ENCODE data around the gene DOK7. TPM values are rescaled to one million over a fixed set of nuclear protein-coding genes. Genes with fewer than 3 reads are reported as not detected.
A peak's percentile ranks its signal among the peaks of the same experiment; 100 is the strongest.

Gene DOK7
- total RNA-seq, 1 donor from 2014 or later, result 2.4 TPM

DNA sequence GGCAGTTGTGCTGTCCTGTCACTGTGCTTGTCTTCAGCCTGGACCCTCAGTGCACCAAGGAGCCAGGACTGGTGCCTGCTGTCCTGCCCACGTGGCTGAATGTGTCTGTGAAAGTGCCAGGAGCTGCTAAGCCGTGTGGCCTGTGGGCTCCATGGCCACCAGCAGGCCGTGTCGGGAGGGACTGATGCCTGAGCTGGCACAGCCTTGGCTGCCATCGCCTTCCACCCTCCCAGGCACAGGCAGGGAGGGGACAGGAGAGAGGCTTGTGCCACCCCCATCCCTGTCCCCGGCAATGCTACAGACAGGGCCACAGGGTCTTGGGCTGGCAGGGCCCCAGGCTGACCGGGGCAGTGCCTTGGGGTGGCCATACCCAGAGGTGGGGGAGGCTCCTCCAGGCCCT is 24.8 kb downstream of the DOK7 start:
- DNase-seq (ENCODE audit: low spot score), result no peak

DNA sequence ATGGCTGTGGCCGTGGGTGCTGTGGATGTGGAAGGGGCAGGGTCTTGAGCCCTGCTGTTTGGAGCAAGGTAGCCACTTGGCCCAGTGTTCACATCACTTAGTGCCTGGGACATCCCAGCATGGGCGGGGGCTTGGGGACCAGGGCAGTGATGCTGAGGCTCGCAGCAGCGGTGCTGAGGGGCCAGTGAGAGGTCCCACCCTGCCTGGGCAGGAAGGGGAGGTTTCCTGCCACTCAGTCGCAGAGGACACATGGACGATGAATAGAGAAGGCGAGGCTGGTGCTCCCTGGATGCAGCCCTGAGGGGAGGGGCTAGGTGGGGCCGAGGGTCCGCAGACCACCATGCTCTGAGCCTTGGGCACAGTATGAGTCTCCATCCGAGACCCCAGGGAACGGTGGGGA is 25.7 kb downstream of the DOK7 start:
- no peak for DNase-seq (ENCODE audit: low spot score)

DNA sequence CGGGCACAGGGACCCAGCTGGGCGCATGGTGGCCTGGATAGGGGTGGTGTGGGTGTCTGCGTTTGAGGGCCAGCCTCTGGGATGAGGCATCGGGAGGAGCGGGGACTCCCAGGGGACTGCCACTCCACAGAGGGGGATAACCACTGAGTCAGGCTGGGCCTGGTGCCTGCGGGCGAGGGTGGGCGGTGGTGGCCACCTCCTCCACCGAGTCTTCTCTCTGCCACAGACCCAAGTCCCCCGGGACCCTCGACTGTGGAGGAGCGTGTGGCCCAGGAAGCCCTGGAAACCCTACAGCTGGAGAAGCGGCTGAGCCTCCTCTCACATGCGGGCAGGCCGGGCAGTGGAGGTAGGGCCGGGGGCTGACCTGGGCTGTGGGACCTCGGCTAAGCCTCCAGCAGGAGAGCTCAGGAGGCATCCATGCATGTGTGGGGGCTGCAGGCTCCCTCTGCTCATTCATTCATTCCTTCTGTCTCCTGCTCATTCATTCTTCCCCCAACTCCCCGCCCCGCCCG is 26.4 kb downstream of the DOK7 start:
- no peak for DNase-seq (ENCODE audit: low spot score)

DNA sequence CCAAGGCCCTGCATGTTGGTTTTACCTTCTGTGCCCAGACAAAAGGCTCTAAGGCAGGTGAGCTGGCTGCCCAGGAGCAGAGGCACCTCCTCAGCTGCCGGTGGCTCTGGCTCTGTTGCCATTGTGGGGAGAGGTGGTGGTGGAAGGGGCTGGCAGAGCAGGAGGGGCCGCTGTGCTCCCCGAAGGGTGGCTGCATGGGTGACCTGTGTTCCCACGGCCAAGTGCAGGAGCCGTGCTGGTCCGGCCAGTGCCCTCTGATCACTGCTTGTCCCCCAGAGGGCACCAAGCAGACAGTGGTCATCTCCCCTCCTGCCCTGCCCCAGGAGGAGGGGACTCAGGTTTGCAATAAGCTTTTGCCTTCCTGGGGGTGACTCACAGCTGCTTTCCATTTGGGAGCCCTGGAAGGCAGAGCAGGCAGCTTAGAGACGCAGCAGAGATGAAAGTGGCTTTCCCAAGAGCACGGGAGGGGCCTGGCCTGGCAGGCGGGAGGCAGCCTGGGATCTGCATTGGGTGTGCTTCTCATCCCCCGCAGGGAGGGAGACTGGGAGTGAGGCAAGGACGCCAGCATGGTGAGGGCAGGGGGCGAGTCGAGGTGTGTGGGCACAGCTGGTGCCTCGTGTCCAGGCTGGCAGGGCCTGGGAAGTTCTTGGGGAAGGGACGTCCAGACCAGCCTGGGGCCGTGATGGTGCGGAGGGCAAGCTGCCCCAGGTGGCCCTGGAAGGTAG is 28.7 kb downstream of the DOK7 start:
- DNase-seq (ENCODE audit: low spot score), result peak; percentile 74

DNA sequence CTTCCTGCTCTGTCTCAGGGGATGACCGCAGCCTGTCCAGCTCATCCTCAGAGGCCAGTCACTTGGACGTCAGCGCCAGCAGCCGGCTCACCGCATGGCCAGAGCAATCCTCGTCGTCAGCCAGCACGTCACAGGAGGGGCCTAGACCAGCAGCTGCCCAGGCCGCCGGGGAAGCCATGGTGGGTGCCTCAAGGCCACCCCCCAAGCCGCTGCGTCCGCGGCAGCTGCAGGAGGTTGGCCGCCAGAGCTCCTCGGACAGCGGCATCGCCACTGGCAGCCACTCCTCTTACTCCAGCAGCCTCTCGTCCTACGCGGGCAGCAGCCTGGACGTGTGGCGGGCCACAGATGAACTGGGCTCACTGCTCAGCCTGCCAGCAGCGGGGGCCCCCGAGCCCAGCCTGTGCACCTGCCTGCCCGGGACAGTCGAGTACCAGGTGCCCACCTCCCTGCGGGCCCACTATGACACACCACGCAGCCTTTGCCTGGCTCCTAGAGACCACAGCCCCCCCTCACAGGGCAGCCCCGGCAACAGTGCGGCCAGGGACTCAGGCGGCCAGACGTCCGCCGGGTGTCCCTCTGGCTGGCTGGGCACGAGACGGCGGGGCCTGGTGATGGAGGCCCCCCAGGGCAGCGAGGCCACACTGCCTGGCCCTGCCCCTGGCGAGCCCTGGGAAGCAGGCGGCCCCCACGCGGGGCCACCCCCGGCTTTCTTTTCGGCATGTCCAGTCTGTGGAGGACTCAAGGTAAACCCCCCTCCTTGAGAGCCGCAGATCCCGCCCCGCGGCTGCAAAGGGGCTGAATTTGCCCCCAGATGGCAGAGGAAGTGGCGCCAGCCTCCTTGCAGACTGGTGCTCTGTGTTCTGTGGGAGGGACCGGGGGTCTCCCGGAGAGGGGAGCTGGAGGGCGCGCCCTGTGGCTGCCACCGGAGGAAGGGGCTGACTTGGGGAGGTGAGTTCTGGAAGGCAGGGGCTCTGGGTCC is 29.9 kb downstream of the DOK7 start:
- no peak for DNase-seq (ENCODE audit: low spot score)

DNA sequence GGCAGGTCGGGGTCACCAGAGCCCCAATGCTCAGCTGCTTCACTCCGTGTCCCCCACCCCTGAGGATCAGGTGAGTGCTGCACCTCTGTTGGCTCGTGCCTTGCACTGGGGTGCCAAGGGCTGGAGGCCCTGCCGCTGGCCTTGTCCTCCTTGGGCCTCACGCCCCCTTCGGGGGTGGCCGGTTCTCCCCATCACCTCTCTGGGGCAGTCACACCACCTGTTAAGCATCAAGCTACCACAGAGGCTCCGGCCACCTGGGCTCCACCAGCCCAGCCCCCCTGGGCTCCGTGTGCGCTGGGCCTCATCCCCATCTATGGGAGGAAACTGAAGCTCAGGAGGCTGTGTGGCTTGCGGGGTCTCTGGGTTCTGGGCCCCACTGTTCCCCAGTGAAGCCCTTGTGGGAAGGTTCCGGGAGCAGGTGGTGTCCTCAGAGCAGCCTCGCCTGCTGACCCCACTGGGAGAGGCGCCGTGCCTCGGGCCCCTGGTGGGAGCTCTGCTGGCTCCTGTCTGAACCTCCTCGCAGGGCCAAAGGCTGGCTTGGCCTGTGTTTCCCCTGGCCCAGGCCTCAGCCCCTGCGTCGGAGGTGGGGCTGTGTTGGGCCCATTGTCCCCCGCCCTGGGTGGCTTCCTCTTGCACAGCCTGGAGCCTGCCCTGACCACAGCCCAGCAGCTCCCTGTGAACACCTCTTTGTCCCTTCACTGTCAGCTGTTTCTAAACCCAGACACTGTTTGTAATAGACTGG is 30.8 kb downstream of the DOK7 start:
- DNase-seq (ENCODE audit: low spot score), result no peak

DNA sequence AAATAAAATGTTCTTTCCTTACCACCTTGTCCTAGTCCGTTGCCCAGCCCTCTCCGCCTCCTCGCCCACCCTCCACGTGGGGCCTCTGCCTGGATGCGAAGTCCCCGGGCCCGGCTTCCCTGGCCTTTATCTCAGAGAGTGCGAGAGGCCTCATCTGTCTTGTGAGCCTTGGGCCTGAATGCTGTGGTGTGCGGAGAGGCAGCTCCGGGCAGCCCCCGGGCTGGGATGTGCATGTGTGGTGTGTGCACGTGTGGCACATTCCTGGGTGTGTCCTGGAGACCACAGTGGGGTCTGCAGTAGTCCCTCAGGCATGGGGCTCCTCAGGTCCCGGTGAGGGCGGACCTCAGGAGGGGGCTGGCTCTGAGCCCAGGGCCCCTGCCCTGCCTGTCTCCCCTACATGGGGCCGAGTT is 31.4 kb downstream of the DOK7 start:
- DNase-seq (ENCODE audit: low spot score), result peak; percentile 20

DNA sequence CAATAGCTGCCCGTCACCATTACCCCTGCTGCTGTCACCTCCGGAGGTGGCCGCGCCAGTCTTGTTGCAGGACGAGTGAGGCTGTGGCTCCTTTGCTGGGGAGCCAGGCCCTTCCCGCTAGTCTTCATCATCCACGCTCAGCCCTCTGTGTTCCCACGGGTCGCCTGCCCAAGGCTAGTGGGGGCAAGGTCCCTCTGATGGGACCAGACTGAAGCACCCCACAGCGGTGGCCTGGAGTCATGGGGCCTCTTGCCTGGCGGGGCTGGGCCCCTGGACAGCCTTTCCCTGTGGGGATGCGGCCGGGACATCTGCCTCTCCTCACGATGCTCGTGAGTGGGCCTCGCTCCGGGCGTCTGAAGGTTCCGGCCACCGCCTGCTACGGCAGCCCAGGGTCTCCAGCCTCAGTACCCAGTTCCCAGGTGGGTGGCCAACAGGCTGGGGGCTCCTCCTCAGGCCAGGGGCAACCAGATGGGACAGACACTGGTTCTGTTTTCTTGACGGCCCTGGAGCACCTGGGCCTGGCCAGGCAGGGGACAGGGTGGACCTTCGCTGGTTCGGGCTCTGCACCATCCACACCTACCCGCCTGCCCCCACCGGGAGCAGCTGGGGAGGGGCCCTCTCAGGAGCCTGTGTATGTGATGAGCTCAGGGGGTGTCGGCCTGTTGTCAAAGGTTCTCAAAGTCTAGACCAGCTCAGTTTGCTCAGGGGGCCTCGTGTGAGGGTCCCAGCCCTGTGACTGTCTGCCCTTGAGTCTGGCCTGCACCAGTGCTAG is 32.3 kb downstream of the DOK7 start:
- no peak for DNase-seq (ENCODE audit: low spot score)

DNA sequence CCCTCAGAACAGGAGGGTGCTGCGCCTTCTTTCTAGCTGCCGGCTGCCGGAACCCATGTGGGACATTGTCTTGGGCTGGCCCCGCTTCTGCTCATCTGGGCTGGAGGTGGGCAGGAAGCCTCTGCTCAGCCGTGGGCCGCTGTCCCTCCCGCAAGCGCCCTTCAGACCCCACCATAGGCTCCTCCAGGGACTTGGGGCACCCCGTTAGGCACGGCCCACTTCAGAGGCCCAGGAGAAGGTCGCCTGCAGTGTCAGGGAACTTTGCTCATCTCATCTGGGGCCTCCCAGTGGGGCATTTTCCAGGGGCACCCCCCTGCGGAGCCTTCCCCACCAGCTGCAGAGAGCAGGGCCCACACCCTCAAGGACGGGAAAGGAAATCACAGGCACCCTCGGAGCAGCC is 32.9 kb downstream of the DOK7 start:
- DNase-seq (ENCODE audit: low spot score), result no peak

DNA sequence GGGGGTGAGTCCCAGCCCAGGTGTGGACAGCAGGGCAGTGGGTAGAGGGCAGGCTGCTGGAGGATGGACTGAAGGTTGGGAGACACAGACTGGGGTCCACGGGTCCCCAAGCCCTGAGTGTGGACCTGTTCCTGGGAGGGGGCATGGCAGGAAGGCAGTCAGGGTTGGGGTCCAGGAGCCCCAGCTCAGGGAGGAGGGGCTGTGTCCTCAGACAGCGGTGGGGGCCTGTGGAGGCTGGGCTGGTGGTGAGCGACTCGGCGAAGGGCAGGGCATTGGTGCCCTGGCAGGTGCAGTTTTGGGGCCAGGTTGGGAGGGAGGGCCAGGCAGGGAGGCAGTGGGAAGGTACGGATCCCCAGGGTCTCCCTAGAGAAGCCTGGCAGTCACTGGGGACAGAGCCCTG is 34.0 kb downstream of the DOK7 start:
- DNase-seq (ENCODE audit: low spot score), result no peak

DNA sequence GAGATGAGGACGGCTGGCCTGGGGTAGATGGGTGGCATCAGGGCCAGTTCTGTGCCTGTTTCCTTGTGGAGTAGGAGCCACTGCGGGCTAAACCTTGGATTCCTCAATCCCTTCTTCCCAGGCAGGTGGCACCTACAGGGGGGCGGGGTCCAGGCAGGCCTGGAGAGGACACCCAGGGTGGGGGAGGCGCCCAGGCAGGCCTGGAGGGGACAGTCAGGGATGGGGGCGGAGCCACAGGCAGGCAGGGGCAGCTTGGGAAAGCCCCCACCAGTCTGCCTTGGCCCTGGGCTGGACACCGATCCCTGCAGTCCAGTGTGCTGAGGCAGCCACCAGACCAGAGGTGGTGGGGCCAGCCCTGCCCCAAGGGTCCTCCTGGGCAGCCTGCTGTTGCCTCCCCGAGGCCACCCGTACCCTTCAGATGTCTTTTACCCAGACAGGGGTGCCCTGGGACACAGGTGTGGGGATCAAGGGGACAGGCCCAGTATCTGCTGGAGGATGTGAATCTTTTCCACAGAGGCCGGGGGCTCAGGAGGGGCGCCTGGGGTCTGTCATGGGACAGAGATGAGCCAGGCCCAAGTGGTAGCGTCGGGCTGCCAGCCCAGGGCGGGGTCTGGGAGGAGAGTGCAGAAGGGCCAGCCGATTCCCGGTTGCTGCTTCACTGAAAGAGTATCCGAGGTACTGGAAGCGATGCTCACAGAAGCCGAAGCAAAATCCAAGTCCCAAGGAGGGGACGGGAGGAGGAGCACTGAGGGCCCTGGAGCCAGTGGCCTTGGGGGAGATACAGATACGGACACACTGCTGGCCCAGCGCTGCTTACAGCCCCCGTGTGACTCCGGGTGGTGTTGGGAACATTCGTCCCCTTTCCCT is 34.6 kb downstream of the DOK7 start:
- no peak for DNase-seq (ENCODE audit: low spot score)

DNA sequence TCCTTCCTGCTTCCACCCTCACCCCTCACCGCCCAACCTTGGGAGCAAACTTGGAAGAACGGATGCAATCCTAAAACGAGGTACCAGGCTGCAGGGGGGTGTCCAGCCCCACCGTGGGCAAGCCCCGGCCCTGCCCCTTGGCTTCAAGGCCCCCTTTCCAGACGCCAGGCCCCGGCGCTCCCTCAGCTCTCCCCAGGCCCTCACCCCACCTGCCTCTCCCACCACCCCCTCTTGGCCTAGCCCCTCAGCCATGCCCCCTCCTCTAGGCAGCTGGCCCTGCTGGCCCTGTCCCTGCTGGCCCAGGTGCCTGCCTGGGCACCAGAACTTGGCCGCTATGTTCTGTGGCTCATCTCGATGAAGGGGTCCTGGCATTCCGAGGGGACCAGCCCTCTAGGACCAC is 35.3 kb downstream of the DOK7 start:
- no peak for DNase-seq (ENCODE audit: low spot score)

DNA sequence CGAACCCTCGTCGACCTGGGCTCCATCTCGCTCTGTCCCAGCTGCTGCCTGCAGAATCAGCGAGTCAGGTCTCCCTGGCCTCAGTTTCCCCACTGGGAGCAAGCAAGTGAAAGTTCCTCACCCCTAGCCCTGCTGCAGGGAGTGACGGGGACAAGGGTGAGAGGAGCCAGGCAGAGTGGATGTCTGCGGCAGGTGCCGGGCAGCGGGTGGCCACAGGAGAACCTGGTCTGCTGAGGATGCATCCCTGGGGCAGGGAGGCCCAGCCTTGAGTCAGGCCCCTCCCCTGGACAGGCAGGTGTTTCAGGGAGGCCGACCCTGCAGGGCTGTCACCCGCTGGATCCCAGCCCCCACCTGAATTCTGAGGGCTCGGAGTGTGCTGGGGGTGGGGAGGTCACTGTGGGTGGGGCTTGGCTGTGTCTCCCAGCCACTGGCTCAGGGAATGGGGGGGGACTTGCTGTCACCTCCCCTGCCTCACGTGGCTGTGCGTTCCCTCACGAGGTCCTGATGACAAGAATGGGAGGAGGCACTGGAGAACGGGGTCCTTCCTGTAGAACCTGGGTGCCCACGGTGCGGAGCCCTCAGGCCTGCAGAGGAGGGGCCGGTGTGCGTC is 35.9 kb downstream of the DOK7 start:
- no peak for DNase-seq (ENCODE audit: low spot score)

DNA sequence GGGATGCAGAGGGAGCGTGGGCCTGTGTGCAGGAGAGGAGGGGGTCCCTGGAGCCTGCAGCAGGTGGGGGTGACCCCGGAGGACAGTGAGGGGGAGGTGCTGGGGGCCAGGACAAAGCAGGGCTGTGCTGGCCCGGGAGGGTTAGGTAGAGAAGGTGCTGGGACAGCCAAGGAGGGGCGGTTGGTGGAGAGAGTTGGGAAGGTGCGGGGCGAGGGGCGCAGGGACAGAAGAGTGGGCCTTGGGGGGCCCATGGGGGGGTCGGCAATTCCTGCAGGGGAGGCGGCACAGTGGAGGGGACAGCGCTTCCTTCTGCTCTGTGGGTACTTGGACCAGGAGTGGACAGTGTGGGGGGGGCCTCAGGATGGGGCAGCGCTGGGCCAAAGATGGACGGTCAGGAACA is 36.6 kb downstream of the DOK7 start:
- DNase-seq (ENCODE audit: low spot score), result no peak

DNA sequence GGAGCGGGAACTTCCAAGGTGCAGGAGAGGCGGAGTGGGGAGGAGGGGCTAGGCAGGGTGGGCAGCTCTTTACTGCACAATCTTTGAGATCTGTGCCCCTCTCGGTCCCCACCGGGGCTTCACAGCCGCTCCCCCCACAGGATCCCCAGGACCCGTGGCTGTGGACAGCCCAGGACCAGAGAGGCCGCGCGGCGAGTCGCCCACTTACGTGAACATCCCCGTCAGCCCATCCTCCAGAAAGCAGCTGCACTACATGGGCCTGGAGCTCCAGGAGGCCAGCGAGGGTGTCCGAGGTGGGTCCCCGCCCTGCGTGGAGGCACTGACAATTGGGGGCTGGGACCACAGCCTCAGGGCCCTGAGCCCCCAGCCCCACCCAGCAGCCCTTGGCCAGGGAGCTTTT is 37.0 kb downstream of the DOK7 start:
- DNase-seq (ENCODE audit: low spot score), result no peak

DNA sequence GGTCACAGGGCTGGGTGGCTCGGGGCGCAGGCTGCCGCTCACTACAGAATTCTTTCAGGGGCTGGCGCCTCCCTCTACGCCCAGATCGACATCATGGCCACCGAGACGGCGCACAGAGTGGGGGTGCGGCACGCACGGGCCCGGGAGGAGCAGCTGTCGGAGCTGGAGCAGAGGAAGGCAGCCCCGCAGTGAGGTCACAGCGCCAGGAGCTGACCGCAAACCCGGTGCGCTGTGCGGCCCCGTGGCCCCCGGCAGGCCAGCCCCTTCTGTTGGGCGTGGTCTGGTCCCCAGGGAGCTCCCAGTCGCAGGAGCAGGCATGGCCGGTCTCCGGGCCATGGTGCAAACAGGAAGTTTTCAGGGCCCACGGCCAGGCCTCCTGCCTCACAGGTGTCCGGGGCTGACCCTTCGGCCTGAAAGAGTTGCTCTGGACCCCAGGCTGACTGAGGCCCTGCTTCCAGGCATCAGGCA is 37.6 kb downstream of the DOK7 start:
- no peak for DNase-seq (ENCODE audit: low spot score)

DNA sequence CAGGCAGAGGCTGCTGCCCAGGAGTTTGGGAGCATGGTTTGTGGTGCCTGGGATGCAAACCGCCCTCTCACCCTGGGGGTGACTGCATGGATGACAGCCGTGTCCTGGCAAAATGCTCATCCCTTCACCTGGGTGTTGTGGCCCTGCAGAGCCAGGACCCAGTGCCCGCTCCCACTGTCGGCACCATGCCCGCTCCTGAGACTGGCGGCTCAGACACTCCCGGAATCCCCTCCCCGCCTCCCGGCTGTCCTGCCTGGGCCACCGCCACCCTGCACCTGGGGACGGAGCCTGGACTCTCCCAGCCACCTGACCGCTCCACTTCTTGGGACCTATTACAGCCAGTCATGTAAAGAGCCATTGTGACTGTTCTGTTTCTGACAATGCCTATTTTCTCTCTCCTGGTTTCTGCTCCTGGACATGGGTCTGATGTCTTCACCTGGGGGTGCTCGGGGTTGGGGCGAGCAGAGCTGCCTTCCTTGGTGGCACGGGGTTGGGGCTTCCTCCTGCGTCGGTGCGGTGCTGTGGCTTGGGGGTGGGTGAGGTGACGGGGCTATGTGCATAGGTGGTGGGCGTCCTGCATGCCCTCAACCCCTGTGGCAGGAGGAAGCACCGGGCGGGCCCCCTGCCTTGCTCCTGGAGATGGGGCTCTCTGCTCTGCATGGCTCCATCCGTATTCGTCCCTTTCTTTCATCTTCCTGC is 38.2 kb downstream of the DOK7 start:
- no peak for DNase-seq (ENCODE audit: low spot score)

DNA sequence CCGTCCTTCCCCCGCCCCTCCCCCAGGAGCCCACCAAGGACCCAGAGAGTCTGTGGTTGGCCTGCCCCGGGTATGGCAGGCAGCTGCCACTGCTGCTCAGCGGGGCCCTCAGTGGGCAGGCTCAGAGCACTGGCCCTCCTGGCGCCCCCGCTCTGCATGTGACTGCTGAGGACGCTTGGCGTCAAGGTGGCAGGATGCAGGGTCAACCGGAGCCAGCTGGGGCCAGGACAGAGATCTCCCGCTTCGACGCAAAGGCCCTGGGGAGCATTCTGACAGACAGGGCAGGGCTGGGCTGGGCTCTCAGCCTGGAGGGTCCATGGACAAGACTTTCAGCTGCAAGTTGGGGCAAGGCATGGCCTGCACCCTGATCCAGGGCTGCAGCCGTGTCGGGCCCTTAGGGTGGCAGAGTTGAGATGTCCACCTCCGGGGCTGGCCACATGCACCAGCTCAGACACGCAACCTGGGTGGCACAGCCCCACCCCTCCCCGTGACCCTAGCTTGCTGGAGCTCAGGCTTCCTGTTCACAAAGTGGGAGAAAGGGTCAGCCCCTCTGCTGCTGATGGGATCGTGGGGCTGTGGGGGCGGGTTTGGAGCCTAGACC is 38.8 kb downstream of the DOK7 start:
- no peak for DNase-seq (ENCODE audit: low spot score)

Measured in umbilical cord (tissue), 2 donors.